ENCODE measurements around the gene DTX3. TPM values are rescaled to one million over a fixed set of nuclear protein-coding genes. Genes with fewer than 3 reads are reported as not detected.

DTX3 gene
- total and polyA plus RNA-seq, 2 experiments from 2014 or later = 22.8 to 46.6 TPM

DNA sequence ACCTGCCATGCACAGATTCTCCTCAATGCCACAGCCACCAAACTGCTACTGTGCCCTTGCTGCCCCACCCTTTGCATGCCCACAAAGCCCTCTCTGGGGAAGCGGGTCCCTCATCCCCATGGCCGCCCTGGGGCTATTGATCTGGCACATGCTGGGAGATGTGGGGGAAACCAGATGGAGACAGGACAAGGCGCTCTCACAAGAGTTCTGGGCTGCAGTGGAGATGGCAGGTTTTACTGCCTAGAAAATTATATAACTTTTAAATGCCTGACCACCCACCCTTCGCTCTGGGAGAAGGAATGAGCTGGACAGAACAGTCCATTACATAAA is 24.2 kb upstream of the DTX3 start:
- no peaks in the 10 kb centered on the region for H3K27me3 ChIP-seq (ENCODE audit: insufficient read depth)
- H3K4me1 ChIP-seq (ENCODE audit: insufficient read depth) = no peaks in the 10 kb centered on the region
- no peaks in the 10 kb centered on the region for H3K9me2 ChIP-seq (ENCODE audit: insufficient read depth)
- no peak overlapping the region for H3K27ac ChIP-seq (ENCODE audit: low read depth)
- Mint-ChIP-seq H3K9me3 (no peaks in the 10 kb centered on the region), H3K4me1 (peaks cover 4% of the 10 kb centered on the region; the same call in 2 of the 3 replicates), H3K4me3 (no peak overlapping the region), H3K27ac (no peak overlapping the region), H3K36me3 (ENCODE audit: low read depth) (peaks cover 44% of the 10 kb centered on the region), H3K27me3 (ENCODE audit: insufficient read depth, low read depth, poor library complexity) (peaks cover 4% of the 10 kb centered on the region)
- peaks cover 13% of the 10 kb centered on the region for H3K36me3 ChIP-seq (ENCODE audit: insufficient read depth)
- peaks cover 14% of the 10 kb centered on the region for H4K20me1 ChIP-seq (replicated peaks; ENCODE audit: insufficient read depth)
- H2AFZ ChIP-seq = no peak overlapping the region
- no peak overlapping the region for H3K4me2 ChIP-seq
- H3K79me2 ChIP-seq (replicated peaks; ENCODE audit: insufficient read depth) = no peaks in the 10 kb centered on the region
- TF ChIP-seq, protein P1, sequence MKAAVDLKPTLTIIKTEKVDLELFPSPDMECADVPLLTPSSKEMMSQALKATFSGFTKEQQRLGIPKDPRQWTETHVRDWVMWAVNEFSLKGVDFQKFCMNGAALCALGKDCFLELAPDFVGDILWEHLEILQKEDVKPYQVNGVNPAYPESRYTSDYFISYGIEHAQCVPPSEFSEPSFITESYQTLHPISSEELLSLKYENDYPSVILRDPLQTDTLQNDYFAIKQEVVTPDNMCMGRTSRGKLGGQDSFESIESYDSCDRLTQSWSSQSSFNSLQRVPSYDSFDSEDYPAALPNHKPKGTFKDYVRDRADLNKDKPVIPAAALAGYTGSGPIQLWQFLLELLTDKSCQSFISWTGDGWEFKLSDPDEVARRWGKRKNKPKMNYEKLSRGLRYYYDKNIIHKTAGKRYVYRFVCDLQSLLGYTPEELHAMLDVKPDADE (IDR thresholded peaks at IDR 0.05) = no peak
- TF ChIP-seq POLR2AphosphoS5 (IDR thresholded peaks at IDR 0.05; ENCODE audit: low read depth) (no peak), ZNF331 (CRISPR knock-in tag; IDR thresholded peaks at IDR 0.05; ENCODE audit: low read depth) (no peak), NANOG (IDR thresholded peaks at IDR 0.05; ENCODE audit: borderline replicate concordance) (no peak)
- ATAC-seq (no peak), DNase-seq (ENCODE audit: low spot score) (no peak)
- peaks cover 12% of the 10 kb centered on the region; the same call in 1 of the 2 replicates for H3F3A ChIP-seq (replicated peaks; ENCODE audit: low read depth)
- no peak overlapping the region for H3K4me3 ChIP-seq

DNA sequence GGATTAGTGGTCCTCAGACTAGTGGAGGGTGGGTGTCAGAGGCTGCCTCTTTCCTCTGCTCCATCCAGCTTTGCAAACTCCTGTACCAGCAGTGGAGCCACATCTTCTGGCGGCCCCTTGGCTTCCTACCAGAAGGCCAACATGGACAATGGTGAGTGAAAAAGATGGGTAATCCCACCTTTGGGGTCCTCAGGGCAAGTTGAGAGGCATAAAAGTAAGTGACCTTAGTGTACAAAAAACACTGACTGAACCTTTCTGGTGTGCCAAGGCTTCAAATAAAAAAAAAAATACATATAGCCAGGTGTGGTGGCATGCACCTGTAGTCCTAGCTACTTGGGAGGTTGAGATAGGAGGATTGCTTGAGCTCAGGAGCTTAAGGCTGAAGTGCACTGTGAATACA is 22.8 kb upstream of the DTX3 start:
- Histone ChIP-seq H3K27me3 (ENCODE audit: insufficient read depth) (no peaks in the 10 kb centered on the region), H3K4me3 (no peak overlapping the region), H3F3A (replicated peaks; ENCODE audit: low read depth) (peaks cover 12% of the 10 kb centered on the region; the same call in 1 of the 2 replicates), H3K36me3 (ENCODE audit: insufficient read depth) (peaks cover 8% of the 10 kb centered on the region), H3K4me2 (no peak overlapping the region), H3K27ac (ENCODE audit: low read depth) (no peak overlapping the region), H3K4me1 (ENCODE audit: insufficient read depth) (no peaks in the 10 kb centered on the region), H3K79me2 (replicated peaks; ENCODE audit: insufficient read depth) (no peaks in the 10 kb centered on the region), H3K9me2 (ENCODE audit: insufficient read depth) (no peaks in the 10 kb centered on the region), H2AFZ (no peak overlapping the region), H4K20me1 (replicated peaks; ENCODE audit: insufficient read depth) (peaks cover 14% of the 10 kb centered on the region)
- DNase-seq (ENCODE audit: low spot score) (no peak), ATAC-seq (no peak)
- Mint-ChIP-seq H3K4me3 (no peak overlapping the region), H3K4me1 (peaks cover 4% of the 10 kb centered on the region; the same call in 2 of the 3 replicates), H3K36me3 (ENCODE audit: low read depth) (peaks cover 31% of the 10 kb centered on the region), H3K27me3 (ENCODE audit: insufficient read depth, low read depth, poor library complexity) (peaks cover 2% of the 10 kb centered on the region), H3K27ac (no peak overlapping the region), H3K9me3 (no peaks in the 10 kb centered on the region)
- TF ChIP-seq, protein P2, sequence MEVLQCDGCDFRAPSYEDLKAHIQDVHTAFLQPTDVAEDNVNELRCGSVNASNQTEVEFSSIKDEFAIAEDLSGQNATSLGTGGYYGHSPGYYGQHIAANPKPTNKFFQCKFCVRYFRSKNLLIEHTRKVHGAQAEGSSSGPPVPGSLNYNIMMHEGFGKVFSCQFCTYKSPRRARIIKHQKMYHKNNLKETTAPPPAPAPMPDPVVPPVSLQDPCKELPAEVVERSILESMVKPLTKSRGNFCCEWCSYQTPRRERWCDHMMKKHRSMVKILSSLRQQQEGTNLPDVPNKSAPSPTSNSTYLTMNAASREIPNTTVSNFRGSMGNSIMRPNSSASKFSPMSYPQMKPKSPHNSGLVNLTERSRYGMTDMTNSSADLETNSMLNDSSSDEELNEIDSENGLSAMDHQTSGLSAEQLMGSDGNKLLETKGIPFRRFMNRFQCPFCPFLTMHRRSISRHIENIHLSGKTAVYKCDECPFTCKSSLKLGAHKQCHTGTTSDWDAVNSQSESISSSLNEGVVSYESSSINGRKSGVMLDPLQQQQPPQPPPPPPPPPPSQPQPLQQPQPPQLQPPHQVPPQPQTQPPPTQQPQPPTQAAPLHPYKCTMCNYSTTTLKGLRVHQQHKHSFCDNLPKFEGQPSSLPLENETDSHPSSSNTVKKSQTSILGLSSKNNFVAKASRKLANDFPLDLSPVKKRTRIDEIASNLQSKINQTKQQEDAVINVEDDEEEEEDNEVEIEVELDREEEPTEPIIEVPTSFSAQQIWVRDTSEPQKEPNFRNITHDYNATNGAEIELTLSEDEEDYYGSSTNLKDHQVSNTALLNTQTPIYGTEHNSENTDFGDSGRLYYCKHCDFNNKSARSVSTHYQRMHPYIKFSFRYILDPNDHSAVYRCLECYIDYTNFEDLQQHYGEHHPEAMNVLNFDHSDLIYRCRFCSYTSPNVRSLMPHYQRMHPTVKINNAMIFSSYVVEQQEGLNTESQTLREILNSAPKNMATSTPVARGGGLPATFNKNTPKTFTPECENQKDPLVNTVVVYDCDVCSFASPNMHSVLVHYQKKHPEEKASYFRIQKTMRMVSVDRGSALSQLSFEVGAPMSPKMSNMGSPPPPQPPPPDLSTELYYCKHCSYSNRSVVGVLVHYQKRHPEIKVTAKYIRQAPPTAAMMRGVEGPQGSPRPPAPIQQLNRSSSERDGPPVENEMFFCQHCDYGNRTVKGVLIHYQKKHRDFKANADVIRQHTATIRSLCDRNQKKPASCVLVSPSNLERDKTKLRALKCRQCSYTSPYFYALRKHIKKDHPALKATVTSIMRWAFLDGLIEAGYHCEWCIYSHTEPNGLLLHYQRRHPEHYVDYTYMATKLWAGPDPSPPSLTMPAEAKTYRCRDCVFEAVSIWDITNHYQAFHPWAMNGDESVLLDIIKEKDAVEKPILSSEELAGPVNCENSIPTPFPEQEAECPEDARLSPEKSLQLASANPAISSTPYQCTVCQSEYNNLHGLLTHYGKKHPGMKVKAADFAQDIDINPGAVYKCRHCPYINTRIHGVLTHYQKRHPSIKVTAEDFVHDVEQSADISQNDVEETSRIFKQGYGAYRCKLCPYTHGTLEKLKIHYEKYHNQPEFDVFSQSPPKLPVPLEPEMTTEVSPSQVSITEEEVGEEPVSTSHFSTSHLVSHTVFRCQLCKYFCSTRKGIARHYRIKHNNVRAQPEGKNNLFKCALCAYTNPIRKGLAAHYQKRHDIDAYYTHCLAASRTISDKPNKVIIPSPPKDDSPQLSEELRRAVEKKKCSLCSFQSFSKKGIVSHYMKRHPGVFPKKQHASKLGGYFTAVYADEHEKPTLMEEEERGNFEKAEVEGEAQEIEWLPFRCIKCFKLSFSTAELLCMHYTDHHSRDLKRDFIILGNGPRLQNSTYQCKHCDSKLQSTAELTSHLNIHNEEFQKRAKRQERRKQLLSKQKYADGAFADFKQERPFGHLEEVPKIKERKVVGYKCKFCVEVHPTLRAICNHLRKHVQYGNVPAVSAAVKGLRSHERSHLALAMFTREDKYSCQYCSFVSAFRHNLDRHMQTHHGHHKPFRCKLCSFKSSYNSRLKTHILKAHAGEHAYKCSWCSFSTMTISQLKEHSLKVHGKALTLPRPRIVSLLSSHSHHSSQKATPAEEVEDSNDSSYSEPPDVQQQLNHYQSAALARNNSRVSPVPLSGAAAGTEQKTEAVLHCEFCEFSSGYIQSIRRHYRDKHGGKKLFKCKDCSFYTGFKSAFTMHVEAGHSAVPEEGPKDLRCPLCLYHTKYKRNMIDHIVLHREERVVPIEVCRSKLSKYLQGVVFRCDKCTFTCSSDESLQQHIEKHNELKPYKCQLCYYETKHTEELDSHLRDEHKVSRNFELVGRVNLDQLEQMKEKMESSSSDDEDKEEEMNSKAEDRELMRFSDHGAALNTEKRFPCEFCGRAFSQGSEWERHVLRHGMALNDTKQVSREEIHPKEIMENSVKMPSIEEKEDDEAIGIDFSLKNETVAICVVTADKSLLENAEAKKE (CRISPR knock-in tag; IDR thresholded peaks at IDR 0.05) = no peak
- TF ChIP-seq ZNF114 (CRISPR knock-in tag; IDR thresholded peaks at IDR 0.05) = no peak
- no peak for TF ChIP-seq POLR2AphosphoS5 (IDR thresholded peaks at IDR 0.05; ENCODE audit: low read depth)
- TF ChIP-seq, protein P3, sequence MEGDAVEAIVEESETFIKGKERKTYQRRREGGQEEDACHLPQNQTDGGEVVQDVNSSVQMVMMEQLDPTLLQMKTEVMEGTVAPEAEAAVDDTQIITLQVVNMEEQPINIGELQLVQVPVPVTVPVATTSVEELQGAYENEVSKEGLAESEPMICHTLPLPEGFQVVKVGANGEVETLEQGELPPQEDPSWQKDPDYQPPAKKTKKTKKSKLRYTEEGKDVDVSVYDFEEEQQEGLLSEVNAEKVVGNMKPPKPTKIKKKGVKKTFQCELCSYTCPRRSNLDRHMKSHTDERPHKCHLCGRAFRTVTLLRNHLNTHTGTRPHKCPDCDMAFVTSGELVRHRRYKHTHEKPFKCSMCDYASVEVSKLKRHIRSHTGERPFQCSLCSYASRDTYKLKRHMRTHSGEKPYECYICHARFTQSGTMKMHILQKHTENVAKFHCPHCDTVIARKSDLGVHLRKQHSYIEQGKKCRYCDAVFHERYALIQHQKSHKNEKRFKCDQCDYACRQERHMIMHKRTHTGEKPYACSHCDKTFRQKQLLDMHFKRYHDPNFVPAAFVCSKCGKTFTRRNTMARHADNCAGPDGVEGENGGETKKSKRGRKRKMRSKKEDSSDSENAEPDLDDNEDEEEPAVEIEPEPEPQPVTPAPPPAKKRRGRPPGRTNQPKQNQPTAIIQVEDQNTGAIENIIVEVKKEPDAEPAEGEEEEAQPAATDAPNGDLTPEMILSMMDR (conservative IDR thresholded peaks at IDR 0.05; ENCODE audit: low read depth in 2 of 2) = no peak
- no peak for TF ChIP-seq STAT1 (IDR thresholded peaks at IDR 0.05; ENCODE audit: unreplicated experiment)
- no peak for TF ChIP-seq EZH2phosphoT487 (IDR thresholded peaks at IDR 0.05; ENCODE audit: unreplicated experiment)
- no peak for TF ChIP-seq EZH2 (IDR thresholded peaks at IDR 0.05; ENCODE audit: low read depth, unreplicated experiment)
- TF ChIP-seq, protein P1 (IDR thresholded peaks at IDR 0.05) = no peak
- TF ChIP-seq NANOG (IDR thresholded peaks at IDR 0.05; ENCODE audit: borderline replicate concordance) = no peak
- no peak for TF ChIP-seq JUNB (IDR thresholded peaks at IDR 0.05; ENCODE audit: unreplicated experiment)
- no peak for TF ChIP-seq CREB1 (CRISPR knock-in tag; IDR thresholded peaks at IDR 0.05; ENCODE audit: low read depth)

All from GM23338 (cell line).